Stimulated activated CD8-positive, alpha-beta memory T cell treated with anti-CD3 and anti-CD28 coated beads, Interleukin-7, amount 100 ng/mL, for 4 hours (primary cell): ENCODE results near the gene COX19.

ENCODE experiments used
- DNase-seq, 2 donors: peaks; one replicate each; pipeline ENCODE4 v3.0.0-alpha.2; 2020; ENCODE audit warnings: low read depth in 2 of 2

The COX19 gene

GRCh38 chr7:978049-978346, 2.6 kb upstream of the COX19 start:
- no peak for DNase-seq

- DNase-seq: no peak
Measured at GRCh38 chr7:977326-978048, 2.1 kb upstream of the COX19 start.

GRCh38 chr7:976901-977325, 1.6 kb upstream of the COX19 start:
- DNase-seq: no peak

- DNase-seq: no peak
Measured at GRCh38 chr7:975702-976473, 539 bp upstream of the COX19 start.

- no peak for DNase-seq
Measured at GRCh38 chr7:974172-974571, 1.2 kb downstream of the COX19 start.

GRCh38 chr7:973312-973711, 2.0 kb downstream of the COX19 start:
- no peak for DNase-seq

- no peak for DNase-seq
Measured at GRCh38 chr7:972676-973309, 2.6 kb downstream of the COX19 start.

- no peak for DNase-seq
Measured at GRCh38 chr7:972110-972509, 3.2 kb downstream of the COX19 start.

- no peak for DNase-seq
Measured at GRCh38 chr7:970744-971143, 4.6 kb downstream of the COX19 start.

- no peak for DNase-seq
Measured at GRCh38 chr7:969403-969802, 5.9 kb downstream of the COX19 start.

GRCh38 chr7:968205-969105, 6.9 kb downstream of the COX19 start:
- no peak for DNase-seq

GRCh38 chr7:967361-968082, 7.8 kb downstream of the COX19 start:
- DNase-seq: no peak

GRCh38 chr7:966291-967069, 8.9 kb downstream of the COX19 start:
- DNase-seq: no peak

- no peak for DNase-seq
Measured at GRCh38 chr7:964401-965231, 10.7 kb downstream of the COX19 start.

GRCh38 chr7:963236-964078, 11.9 kb downstream of the COX19 start:
- DNase-seq: no peak

- DNase-seq: no peak
Measured at GRCh38 chr7:962401-963081, 12.8 kb downstream of the COX19 start.

- DNase-seq: no peak
Measured at GRCh38 chr7:961546-962400, 13.6 kb downstream of the COX19 start.
